ENCODE measurements around the gene OR1D2. TPM values are rescaled to one million over a fixed set of nuclear protein-coding genes. Genes with fewer than 3 reads are reported as not detected.

Gene OR1D2
- total RNA-seq, 1 donor from 2014 or later, result not detected

GRCh38 chr17:3040882-3041281, 63.3 kb downstream of the OR1D2 start:
- H3K27ac ChIP-seq, result no peak overlapping the region
- intact Hi-C loops (cut with DNase I), result no loop called here
- H3K9me3 ChIP-seq, result peaks cover 3% of the 10 kb centered on the region
- no peak for TF ChIP-seq POLR2A (IDR thresholded peaks at IDR 0.05)
- no peak overlapping the region for H3K4me3 ChIP-seq
- no peaks in the 10 kb centered on the region for H3K36me3 ChIP-seq
- peak in 1 of 2 donors; percentile 96 for DNase-seq (ENCODE audit: extremely low spot score in 2 of 2)
- H3K27me3 ChIP-seq, result no peaks in the 10 kb centered on the region
- H3K4me1 ChIP-seq, result no peaks in the 10 kb centered on the region

- no peak overlapping the region for H3K27ac ChIP-seq
- TF ChIP-seq POLR2AphosphoS5 (IDR thresholded peaks at IDR 0.05; ENCODE audit: insufficient read depth in 1 of 2, low read depth in 1 of 2) (no peak), POLR2A (IDR thresholded peaks at IDR 0.05) (no peak), CTCF (IDR thresholded peaks at IDR 0.05) (no peak)
- no peak overlapping the region for H3K4me3 ChIP-seq
- intact Hi-C loops (cut with DNase I), result no loop called here
- no peak for DNase-seq (ENCODE audit: extremely low spot score in 2 of 2)
- no peaks in the 10 kb centered on the region for H3K4me1 ChIP-seq
- H3K36me3 ChIP-seq, result no peaks in the 10 kb centered on the region
- H3K9me3 ChIP-seq, result peaks cover 3% of the 10 kb centered on the region
- no peaks in the 10 kb centered on the region for H3K27me3 ChIP-seq
These were observed 64.5 kb downstream of the OR1D2 start for GRCh38 chr17:3039736-3040135.

GRCh38 chr17:3038941-3039340, 65.3 kb downstream of the OR1D2 start:
- no peaks in the 10 kb centered on the region for H3K4me1 ChIP-seq
- no peak for TF ChIP-seq CTCF (IDR thresholded peaks at IDR 0.05)
- no peak for TF ChIP-seq POLR2AphosphoS5 (IDR thresholded peaks at IDR 0.05; ENCODE audit: insufficient read depth in 1 of 2, low read depth in 1 of 2)
- no peak for TF ChIP-seq POLR2A (IDR thresholded peaks at IDR 0.05)
- peaks cover under 1% of the 10 kb centered on the region for H3K9me3 ChIP-seq
- H3K27me3 ChIP-seq, result no peaks in the 10 kb centered on the region
- DNase-seq (ENCODE audit: extremely low spot score in 2 of 2), result no peak
- H3K27ac ChIP-seq, result no peak overlapping the region
- H3K36me3 ChIP-seq, result no peaks in the 10 kb centered on the region
- intact Hi-C loops (cut with DNase I), result no loop called here
- no peak overlapping the region for H3K4me3 ChIP-seq

Other genes starting within 250 kb of the OR1D2 start
- not detected for gene OR1D5, start 40.8 kb downstream of the OR1D2 start, total RNA-seq
- gene OR1G1, start 23.1 kb upstream of the OR1D2 start, total RNA-seq, result not detected
- not detected for gene OR1A2, start 93.1 kb upstream of the OR1D2 start, total RNA-seq
- not detected for gene OR1A1, start 103.2 kb upstream of the OR1D2 start, total RNA-seq
- not detected for gene OR3A1, start 193.9 kb upstream of the OR1D2 start, total RNA-seq

All from vagina (tissue), 2 donors.